A673 (cell line): ENCODE results near the gene NR2F1-AS1. TPM values are rescaled to one million over a fixed set of nuclear protein-coding genes. Genes with fewer than 3 reads are reported as not detected.

Experiments
- BruUV-seq: library from RNA; stranded (reverse); fragments of 400-500 nt; replicated peaks from 2 replicates; lab custom pipeline; 2021; lab: Mats Ljungman, UMichigan
- CTCF ChIA-PET: fragments of 300-600 bp; sonication (Branson Sonifier 250); formaldehyde crosslinking; loops from one replicate; lab custom pipeline; 2022; ENCODE audit warnings: antibody characterized with exemption; lab: Charles Lee
- POLR2A ChIA-PET: fragments of 300-600 bp; sonication (Branson Sonifier 250); formaldehyde crosslinking; loops from one replicate; lab custom pipeline; 2022; ENCODE audit warnings: antibody characterized with exemption; ENCODE audit not compliant: low non-redundant PET; lab: Charles Lee
- DNase-seq: peaks from one replicate; pipeline ENCODE4 v3.0.0-alpha.2; 2015; ENCODE audit warnings: low spot score
- H3K27ac ChIP-seq: fragments of 200-600 bp; sonication (generic); 2 replicates; pipeline ENCODE4 v1.5.1; 2016; ENCODE audit warnings: mixed run types, low read depth, mild to moderate bottlenecking, mixed read lengths, antibody characterized with exemption, low read length; ENCODE audit not compliant: poor library complexity, severe bottlenecking
- H3K27me3 ChIP-seq: fragments of 200-600 bp; sonication (generic); replicated peaks from 2 replicates; pipeline ENCODE4 v1.6.1; 2017; ENCODE audit warnings: mixed run types, low read depth, mild to moderate bottlenecking, mixed read lengths, antibody characterized with exemption, low read length; ENCODE audit not compliant: insufficient read depth, poor library complexity
- H3K36me3 ChIP-seq: fragments of 200-600 bp; sonication (generic); 2 replicates; pipeline ENCODE4 v1.6.1; 2016; ENCODE audit warnings: mixed run types, mild to moderate bottlenecking, mixed read lengths, antibody characterized with exemption, low read length; ENCODE audit not compliant: insufficient read depth, poor library complexity, severe bottlenecking
- H3K4me1 ChIP-seq: fragments of 200-600 bp; sonication (generic); 2 replicates; pipeline ENCODE4 v1.6.1; 2017; ENCODE audit warnings: mixed run types, mild to moderate bottlenecking, mixed read lengths, antibody characterized with exemption, low read length; ENCODE audit not compliant: insufficient read depth, poor library complexity, severe bottlenecking
- H3K4me3 ChIP-seq: fragments of 200-600 bp; sonication (generic); 2 replicates; pipeline ENCODE4 v1.5.1; 2016; ENCODE audit warnings: low read depth, mixed run types, mild to moderate bottlenecking, mixed read lengths, low read length; ENCODE audit not compliant: poor library complexity, severe bottlenecking
- H3K9me3 ChIP-seq: fragments of 200-600 bp; sonication (generic); 2 replicates; pipeline ENCODE4 v1.6.1; 2016; ENCODE audit warnings: mixed run types, low read depth, mild to moderate bottlenecking, mixed read lengths, antibody characterized with exemption, low read length; ENCODE audit not compliant: poor library complexity, severe bottlenecking
- EZH2 ChIP-seq: fragments of 200-600 bp; sonication (generic); IDR thresholded peaks from 2 replicates; pipeline ENCODE4 v1.6.1; 2017; ENCODE audit warnings: borderline replicate concordance, low read depth, mild to moderate bottlenecking, mixed read lengths, antibody characterized with exemption, low read length; ENCODE audit not compliant: poor library complexity, severe bottlenecking
- intact Hi-C: fragments of 100-400 bp; cut with micrococcal nuclease; formaldehyde crosslinking; loops from one replicate; pipeline ENCODE4 v1.10.0; 2022; ENCODE audit not compliant: unreplicated experiment
- total RNA-seq: library from RNA; stranded (reverse); gene quantifications from 2 replicates; pipeline ENCODE4 v1.2.3, GENCODE V29; 2021
- TF ChIP-seq, protein P1 (sequence below): fragments of 300-800, 200-600 bp; sonication (generic); conservative IDR thresholded peaks from 2 replicates; pipeline ENCODE4 v1.5.1; 2017; ENCODE audit warnings: low read depth, mild to moderate bottlenecking, antibody characterized with exemption, low read length, moderate library complexity, mixed read lengths

NR2F1-AS1 gene
- total RNA-seq, 1 experiment from 2014 or later: 2.3 TPM

DNA sequence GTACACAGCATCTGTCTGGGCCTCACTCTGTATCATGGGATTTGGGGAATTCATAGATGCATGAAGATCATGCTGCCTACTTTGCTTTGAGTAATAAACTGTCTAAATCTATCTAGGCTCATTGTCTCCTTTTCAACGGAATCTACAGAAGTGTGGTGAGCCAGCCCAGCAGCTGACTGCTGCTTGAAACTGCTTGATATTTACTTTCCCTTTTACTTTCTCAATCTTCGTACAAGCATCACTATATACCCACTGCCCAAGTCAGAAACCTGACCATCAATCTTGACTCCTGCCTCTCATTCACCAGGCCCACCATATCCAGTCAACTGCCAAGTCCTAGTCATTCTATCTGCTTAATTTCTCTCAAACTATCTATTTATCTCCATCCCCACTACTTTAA is 142.9 kb downstream of the NR2F1-AS1 start:
- no TSS peak for BruUV-seq
- H3K27me3 ChIP-seq: no peaks in the 10 kb centered on the region
- intact Hi-C loops: no loop called here
- DNase-seq: no peak
- no peaks in the 10 kb centered on the region for H3K4me1 ChIP-seq
- TF ChIP-seq, protein P1, sequence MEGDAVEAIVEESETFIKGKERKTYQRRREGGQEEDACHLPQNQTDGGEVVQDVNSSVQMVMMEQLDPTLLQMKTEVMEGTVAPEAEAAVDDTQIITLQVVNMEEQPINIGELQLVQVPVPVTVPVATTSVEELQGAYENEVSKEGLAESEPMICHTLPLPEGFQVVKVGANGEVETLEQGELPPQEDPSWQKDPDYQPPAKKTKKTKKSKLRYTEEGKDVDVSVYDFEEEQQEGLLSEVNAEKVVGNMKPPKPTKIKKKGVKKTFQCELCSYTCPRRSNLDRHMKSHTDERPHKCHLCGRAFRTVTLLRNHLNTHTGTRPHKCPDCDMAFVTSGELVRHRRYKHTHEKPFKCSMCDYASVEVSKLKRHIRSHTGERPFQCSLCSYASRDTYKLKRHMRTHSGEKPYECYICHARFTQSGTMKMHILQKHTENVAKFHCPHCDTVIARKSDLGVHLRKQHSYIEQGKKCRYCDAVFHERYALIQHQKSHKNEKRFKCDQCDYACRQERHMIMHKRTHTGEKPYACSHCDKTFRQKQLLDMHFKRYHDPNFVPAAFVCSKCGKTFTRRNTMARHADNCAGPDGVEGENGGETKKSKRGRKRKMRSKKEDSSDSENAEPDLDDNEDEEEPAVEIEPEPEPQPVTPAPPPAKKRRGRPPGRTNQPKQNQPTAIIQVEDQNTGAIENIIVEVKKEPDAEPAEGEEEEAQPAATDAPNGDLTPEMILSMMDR: no peak
- TF ChIP-seq EZH2: no peak
- no peak overlapping the region for H3K27ac ChIP-seq
- ChIA-PET CTCF (no interaction called here), POLR2A (no interaction called here)
- H3K36me3 ChIP-seq: no peaks in the 10 kb centered on the region
- H3K9me3 ChIP-seq: no peaks in the 10 kb centered on the region
- H3K4me3 ChIP-seq: no peak overlapping the region

DNA sequence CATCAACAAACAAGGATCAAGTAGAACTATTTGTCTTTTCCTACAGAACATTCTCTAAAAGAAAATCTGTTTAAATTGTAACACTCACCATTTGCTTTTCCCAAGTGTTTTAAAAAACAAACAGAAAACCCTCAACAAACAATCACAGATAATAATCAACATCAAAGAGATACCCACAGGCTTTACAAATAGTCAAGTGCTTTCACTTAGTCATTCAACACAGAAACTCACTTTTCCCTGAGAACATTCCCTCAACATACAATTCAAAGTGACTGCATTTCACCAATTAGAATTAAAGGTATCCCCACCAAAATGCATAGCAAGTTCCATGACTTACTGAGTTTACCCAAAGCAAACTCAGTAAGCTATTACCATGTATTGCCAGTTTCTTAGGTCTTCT is 144.9 kb downstream of the NR2F1-AS1 start:
- CTCF ChIA-PET: no interaction called here
- POLR2A ChIA-PET: no interaction called here
- no peaks in the 10 kb centered on the region for H3K9me3 ChIP-seq
- no peak for DNase-seq
- no peak overlapping the region for H3K27ac ChIP-seq
- TF ChIP-seq, protein P1: no peak
- no peak for TF ChIP-seq EZH2
- H3K4me1 ChIP-seq: peaks cover 3% of the 10 kb centered on the region
- no peaks in the 10 kb centered on the region for H3K27me3 ChIP-seq
- BruUV-seq: no TSS peak
- no peak overlapping the region for H3K4me3 ChIP-seq
- no peaks in the 10 kb centered on the region for H3K36me3 ChIP-seq
- intact Hi-C loops: no loop called here

DNA sequence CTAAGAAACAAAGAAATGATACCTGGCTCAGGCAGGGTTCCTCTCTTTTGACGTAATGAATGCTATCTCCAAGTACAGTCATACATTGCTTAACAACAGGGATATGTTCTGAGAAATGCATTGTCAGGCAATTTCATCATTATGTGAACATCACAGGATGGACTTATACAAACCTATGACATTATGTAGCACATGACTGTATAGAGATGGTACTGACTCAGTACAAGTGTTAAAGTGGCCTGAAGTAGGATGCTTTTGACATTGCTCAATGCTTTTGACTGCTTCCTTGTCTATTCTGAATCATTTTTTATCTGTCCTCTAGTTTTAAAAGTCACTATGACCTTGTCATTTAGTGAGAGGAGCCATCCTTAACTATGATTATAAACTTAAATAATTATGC is 147.6 kb downstream of the NR2F1-AS1 start:
- Histone ChIP-seq H3K9me3 (no peaks in the 10 kb centered on the region), H3K36me3 (no peaks in the 10 kb centered on the region), H3K27me3 (no peaks in the 10 kb centered on the region), H3K4me1 (peaks cover 21% of the 10 kb centered on the region), H3K27ac (no peak overlapping the region), H3K4me3 (no peak overlapping the region)
- DNase-seq: no peak
- ChIA-PET CTCF (no interaction called here), POLR2A (no interaction called here)
- TF ChIP-seq EZH2: no peak
- TF ChIP-seq, protein P1: no peak
- BruUV-seq: no TSS peak
- intact Hi-C loops: no loop called here
